HG03064 (cell line): Measurements from ENCODE around the gene SLC24A1.
A peak's percentile ranks its signal among the peaks of the same experiment; 100 is the strongest.

Source experiments
- ATAC-seq: cut with Tn5 transposase; IDR thresholded peaks from one replicate; pipeline ENCODE4 v1.9.1; 2021; ENCODE audit warnings: low read depth; ENCODE audit not compliant: unreplicated experiment

Gene SLC24A1

GRCh38 chr15:65621638-65622037 lies at the start of gene SLC24A1:
TSS of gene SLC24A1 (plus strand) at chr15:65621938. CDS start at chr15:65624081, 2,143 bp downstream.
- ATAC-seq: no peak

- no peak for ATAC-seq
Measured at GRCh38 chr15:65571971-65572370, 49.8 kb upstream of the SLC24A1 start.

- ATAC-seq: no peak
Measured at GRCh38 chr15:65576664-65577063, 45.1 kb upstream of the SLC24A1 start.

- ATAC-seq: no peak
Measured at GRCh38 chr15:65577129-65577996, 44.4 kb upstream of the SLC24A1 start.

- no peak for ATAC-seq
Measured at GRCh38 chr15:65578904-65579728, 42.6 kb upstream of the SLC24A1 start.

- no peak for ATAC-seq
Measured at GRCh38 chr15:65579762-65580161, 42.0 kb upstream of the SLC24A1 start.

GRCh38 chr15:65580287-65580686 lies 41.5 kb upstream of the SLC24A1 start:
- no peak for ATAC-seq

- ATAC-seq: no peak
Measured at GRCh38 chr15:65583701-65584100, 38.0 kb upstream of the SLC24A1 start.

GRCh38 chr15:65584241-65584640 lies 37.5 kb upstream of the SLC24A1 start:
- ATAC-seq: no peak

GRCh38 chr15:65587094-65587493 lies 34.6 kb upstream of the SLC24A1 start:
- ATAC-seq: no peak

GRCh38 chr15:65595960-65596359 lies 25.8 kb upstream of the SLC24A1 start:
- no peak for ATAC-seq

GRCh38 chr15:65598468-65598867 lies 23.3 kb upstream of the SLC24A1 start:
- no peak for ATAC-seq

- no peak for ATAC-seq
Measured at GRCh38 chr15:65599677-65600076, 22.1 kb upstream of the SLC24A1 start.

- ATAC-seq: no peak
Measured at GRCh38 chr15:65603134-65603533, 18.6 kb upstream of the SLC24A1 start.

GRCh38 chr15:65603559-65603958 lies 18.2 kb upstream of the SLC24A1 start:
- no peak for ATAC-seq

GRCh38 chr15:65610871-65611718 lies 10.6 kb upstream of the SLC24A1 start, which contains the start of gene INTS14:
TSS of gene INTS14 (minus strand) at chr15:65611131. CDS start at chr15:65607380, 3,751 bp downstream.
- peak; percentile 85 for ATAC-seq

GRCh38 chr15:65611888-65612615 lies 9.7 kb upstream of the SLC24A1 start:
- no peak for ATAC-seq

- no peak for ATAC-seq
Measured at GRCh38 chr15:65612616-65612946, 9.2 kb upstream of the SLC24A1 start.

GRCh38 chr15:65612949-65613744 lies 8.6 kb upstream of the SLC24A1 start:
- no peak for ATAC-seq
